OCI-LY7 (cell line): ENCODE data around the gene ARGLU1.

ENCODE experiments used
- EZH2phosphoT487 ChIP-seq: fragments of 200-600 bp; sonication (generic); IDR thresholded peaks from 2 replicates; pipeline ENCODE4 v1.6.1; 2018; ENCODE audit warnings: low read depth, borderline replicate concordance, mild to moderate bottlenecking, mixed run types, antibody characterized with exemption, low read length, moderate library complexity, mixed read lengths
- TF ChIP-seq, protein P1 (sequence below): fragments of 200-600 bp; sonication (generic); conservative IDR thresholded peaks from 2 replicates; pipeline ENCODE4 v1.5.1; 2014; ENCODE audit warnings: mild to moderate bottlenecking, antibody characterized with exemption, low read length, moderate library complexity, mixed read lengths

DNA sequence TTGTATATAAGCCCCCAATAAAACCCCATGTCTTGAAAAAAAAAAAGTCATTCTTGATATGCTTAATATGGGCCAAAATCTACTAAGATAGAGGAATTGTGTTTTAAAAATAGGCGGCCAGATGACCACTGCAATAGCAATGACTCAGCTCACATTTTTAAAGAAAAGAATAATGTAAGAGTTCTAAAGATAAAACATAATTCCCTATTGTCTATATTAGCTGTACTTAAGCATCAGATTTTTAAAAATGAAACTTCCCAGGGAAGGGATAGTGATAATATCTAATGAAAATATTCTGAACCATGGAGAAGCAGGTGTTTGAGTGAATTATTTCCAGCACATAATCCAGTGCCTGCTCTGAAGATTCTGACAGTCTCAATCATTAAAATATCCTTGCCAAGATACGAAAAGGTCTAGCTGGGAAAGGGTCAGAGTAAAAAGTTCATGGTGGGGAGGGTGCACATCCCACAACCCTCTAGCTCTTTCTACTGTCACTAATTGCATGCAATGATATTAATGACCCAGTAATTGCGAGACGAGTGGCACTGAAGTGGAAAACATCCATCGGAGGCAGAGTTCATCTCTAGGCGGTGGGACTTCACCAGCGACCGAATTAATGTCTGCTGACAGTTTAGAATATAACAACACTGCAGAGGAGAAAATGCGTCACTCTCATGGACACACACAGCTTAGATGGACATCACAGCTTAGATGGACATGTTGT, 64.0 kb downstream of the ARGLU1 start:
- TF ChIP-seq, protein P1, sequence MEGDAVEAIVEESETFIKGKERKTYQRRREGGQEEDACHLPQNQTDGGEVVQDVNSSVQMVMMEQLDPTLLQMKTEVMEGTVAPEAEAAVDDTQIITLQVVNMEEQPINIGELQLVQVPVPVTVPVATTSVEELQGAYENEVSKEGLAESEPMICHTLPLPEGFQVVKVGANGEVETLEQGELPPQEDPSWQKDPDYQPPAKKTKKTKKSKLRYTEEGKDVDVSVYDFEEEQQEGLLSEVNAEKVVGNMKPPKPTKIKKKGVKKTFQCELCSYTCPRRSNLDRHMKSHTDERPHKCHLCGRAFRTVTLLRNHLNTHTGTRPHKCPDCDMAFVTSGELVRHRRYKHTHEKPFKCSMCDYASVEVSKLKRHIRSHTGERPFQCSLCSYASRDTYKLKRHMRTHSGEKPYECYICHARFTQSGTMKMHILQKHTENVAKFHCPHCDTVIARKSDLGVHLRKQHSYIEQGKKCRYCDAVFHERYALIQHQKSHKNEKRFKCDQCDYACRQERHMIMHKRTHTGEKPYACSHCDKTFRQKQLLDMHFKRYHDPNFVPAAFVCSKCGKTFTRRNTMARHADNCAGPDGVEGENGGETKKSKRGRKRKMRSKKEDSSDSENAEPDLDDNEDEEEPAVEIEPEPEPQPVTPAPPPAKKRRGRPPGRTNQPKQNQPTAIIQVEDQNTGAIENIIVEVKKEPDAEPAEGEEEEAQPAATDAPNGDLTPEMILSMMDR, result no peak
- no peak for TF ChIP-seq EZH2phosphoT487
